Endothelial cell of umbilical vein (primary cell): ENCODE data around the gene ZNF441. TPM values are rescaled to one million over a fixed set of nuclear protein-coding genes. Genes with fewer than 3 reads are reported as not detected.

ENCODE experiments used
- BruUV-seq: library from RNA; stranded (reverse); fragments of 400-500 nt; replicated peaks from 2 replicates; lab custom pipeline; 2021; lab: Mats Ljungman, UMichigan
- CTCF ChIA-PET: fragments of 300-600, 350-600 bp; sonication (Branson Sonifier 250); formaldehyde crosslinking; loops from one replicate; lab custom pipeline; 2021; ENCODE audit warnings: antibody characterized with exemption, inconsistent platforms; lab: Charles Lee
- POLR2A ChIA-PET: fragments of 300-600, 350-600 bp; sonication (Branson Sonifier 250); formaldehyde crosslinking; loops from one replicate; lab custom pipeline; 2021; ENCODE audit warnings: antibody characterized with exemption, inconsistent platforms; lab: Charles Lee
- DNase-seq: peaks from one replicate; pipeline ENCODE4 v3.0.0-alpha.2; 2011; ENCODE audit warnings: low read depth, low spot score
- FAIRE-seq: peaks from 2 replicates; lab custom pipeline; 2011; peaks lifted over from hg19 to GRCh38; lab: Jason Lieb, UNC
- H2AFZ ChIP-seq: 2 replicates; pipeline ENCODE4 v1.6.0; 2012; ENCODE audit warnings: low read depth, low read length, control low read depth, inconsistent platforms
- H3K27ac ChIP-seq: 2 replicates; pipeline ENCODE4 v1.5.1; 2011; ENCODE audit warnings: low read depth, mild to moderate bottlenecking, control low read depth, low read length, moderate library complexity; ENCODE audit not compliant: insufficient read depth
- H3K27me3 ChIP-seq, 2 experiments: 2 replicates each; pipeline versions ENCODE4 v1.6.0 to v1.6.1; 2011; ENCODE audit warnings: low read length in 2 of 2, mixed read lengths in 1 of 2; ENCODE audit not compliant: control insufficient read depth in 2 of 2, insufficient read depth in 2 of 2
- H3K36me3 ChIP-seq, 2 experiments: 2 replicates in 1 of 2; 3 replicates in 1 of 2; pipeline ENCODE4 v1.5.1; 2011; ENCODE audit warnings: low read length in 2 of 2, mild to moderate bottlenecking in 1 of 2, moderate library complexity in 1 of 2; ENCODE audit not compliant: control insufficient read depth in 2 of 2, insufficient read depth in 2 of 2; ENCODE audit errors: extremely low read depth in 1 of 2
- H3K4me1 ChIP-seq: 3 replicates; pipeline ENCODE4 v1.5.1; 2011; ENCODE audit warnings: mild to moderate bottlenecking, low read length; ENCODE audit not compliant: control insufficient read depth, insufficient read depth; ENCODE audit errors: extremely low read depth
- H3K4me2 ChIP-seq: 2 replicates; pipeline ENCODE4 v1.6.1; 2011; ENCODE audit warnings: low read length, control low read depth, mixed read lengths; ENCODE audit not compliant: insufficient read depth
- H3K4me3 ChIP-seq, 3 experiments: fragments of 200-600 bp in 1 of 3; sonication (generic), shearing (Covaris generic) in 1 of 3; replicated peaks in 1 of 3; 2 replicates each; pipeline ENCODE4 v1.5.1; 2011 to 2016; ENCODE audit warnings: control low read depth in 3 of 3, low read length in 3 of 3, mild to moderate bottlenecking in 2 of 3, inconsistent platforms in 1 of 3, low read depth in 1 of 3, moderate library complexity in 1 of 3; ENCODE audit not compliant: insufficient read depth in 1 of 3
- H3K79me2 ChIP-seq: 2 replicates; pipeline ENCODE4 v1.6.0; 2012; ENCODE audit warnings: low read length, inconsistent platforms; ENCODE audit not compliant: control insufficient read depth, insufficient read depth
- H3K9ac ChIP-seq: replicated peaks from 2 replicates; pipeline ENCODE3; 2011; ENCODE audit warnings: low read length, control low read depth; ENCODE audit not compliant: insufficient read depth; ENCODE audit errors: extremely low read depth
- H3K9me1 ChIP-seq: replicated peaks from 3 replicates; pipeline ENCODE4 v1.6.0; 2011; ENCODE audit warnings: mild to moderate bottlenecking, low read length; ENCODE audit not compliant: control insufficient read depth, insufficient read depth; ENCODE audit errors: extremely low read depth
- H3K9me3 ChIP-seq: replicated peaks from 2 replicates; pipeline ENCODE4 v1.5.1; 2012; ENCODE audit warnings: low read length, inconsistent platforms; ENCODE audit not compliant: control insufficient read depth, insufficient read depth
- H4K20me1 ChIP-seq: replicated peaks from 2 replicates; pipeline ENCODE3; 2011; ENCODE audit warnings: mild to moderate bottlenecking, low read length; ENCODE audit not compliant: control insufficient read depth, insufficient read depth; ENCODE audit errors: extremely low read depth
- CTCF ChIP-seq, 2 donors: IDR thresholded peaks; 1 replicate in 1 of 2; 2 replicates in 1 of 2; pipeline ENCODE4 v1.5.1; 2011; ENCODE audit warnings: low read length in 2 of 2, mild to moderate bottlenecking in 2 of 2, moderate library complexity in 2 of 2, control low read depth in 1 of 2, inconsistent platforms in 1 of 2, low read depth in 1 of 2; ENCODE audit not compliant: insufficient read depth in 1 of 2; ENCODE audit errors: extremely low read depth in 1 of 2
- EZH2 ChIP-seq: IDR thresholded peaks from 2 replicates; pipeline ENCODE4 v1.6.1; 2012; ENCODE audit warnings: borderline replicate concordance, low read depth, mild to moderate bottlenecking, moderate library complexity, low read length, inconsistent platforms; ENCODE audit not compliant: severe bottlenecking
- FOS ChIP-seq: IDR thresholded peaks from 2 replicates; pipeline ENCODE4 v1.6.1; 2011; ENCODE audit warnings: mild to moderate bottlenecking, low read length, moderate library complexity, borderline replicate concordance; ENCODE audit not compliant: insufficient read depth
- GATA2 ChIP-seq: IDR thresholded peaks from 2 replicates; pipeline ENCODE4 v1.7.0; 2011; ENCODE audit warnings: low read depth, mild to moderate bottlenecking, moderate library complexity, mixed read lengths, low read length; ENCODE audit not compliant: insufficient read length, insufficient read depth
- JUN ChIP-seq: IDR thresholded peaks from 2 replicates; pipeline ENCODE4 v1.6.1; 2011; ENCODE audit warnings: borderline replicate concordance, low read depth; ENCODE audit not compliant: insufficient read length, insufficient read depth
- MAX ChIP-seq: IDR thresholded peaks from 2 replicates; pipeline ENCODE4 v1.6.1; 2011; ENCODE audit not compliant: insufficient read depth, insufficient read length
- MYC ChIP-seq: IDR thresholded peaks from one replicate; pipeline ENCODE4 v1.6.1; 2011; ENCODE audit warnings: mild to moderate bottlenecking, low read depth, low read length
- POLR2A ChIP-seq: IDR thresholded peaks from 2 replicates; pipeline ENCODE4 v1.6.1; 2012; ENCODE audit warnings: low read depth, mild to moderate bottlenecking, control low read depth, low read length
- POLR2AphosphoS5 ChIP-seq: IDR thresholded peaks from 2 replicates; pipeline ENCODE4 v1.6.1; 2012; ENCODE audit warnings: low read depth, mild to moderate bottlenecking, control low read depth, low read length, moderate library complexity; ENCODE audit not compliant: insufficient read depth
- dilution Hi-C: fragments of 300-500 bp; cut with MboI; formaldehyde crosslinking; loops from one replicate; pipeline ENCODE4 v1.15.0; 2019; ENCODE audit warnings: low sequenced_read_pairs; ENCODE audit not compliant: extremely low pct_ligation_motif_present
- intact Hi-C: fragments of 100-400 bp; cut with micrococcal nuclease; formaldehyde crosslinking; loops from one replicate; pipeline ENCODE4 v1.10.0; 2022
- polyA plus RNA-seq, 4 experiments: library from polyadenylated mRNA; depleted of rRNA in 3 of 4; stranded (reverse) in 3 of 4; unstranded in 1 of 4; fragments of >200 nt; gene quantifications; 2 replicates each; pipeline versions ENCODE4 v1.2.1 to v1.2.3, GENCODE V29; 2011 to 2012; ENCODE audit warnings: missing spikeins in 1 of 4
- total RNA-seq: library from RNA; stranded (reverse); gene quantifications from 2 replicates; pipeline ENCODE4 v1.2.3, GENCODE V29; 2021

The ZNF441 gene
- total and polyA plus RNA-seq, 2 donors (not counting 3 experiments of a cell fraction or from before 2014, with no cell fraction given): 1.9 to 4.5 TPM

- Histone ChIP-seq H3K9me3 (no peaks in the 10 kb centered on the region), H3K36me3 (no peaks in the 10 kb centered on the region), H3K4me3 (no peak overlapping the region), H2AFZ (no peak overlapping the region), H3K4me2 (no peak overlapping the region), H3K27me3 (no peaks in the 10 kb centered on the region), H3K4me1 (peaks cover 6% of the 10 kb centered on the region), H3K9me1 (no peaks in the 10 kb centered on the region), H3K79me2 (no peaks in the 10 kb centered on the region), H3K27ac (no peak overlapping the region), H4K20me1 (no peaks in the 10 kb centered on the region), H3K9ac (no peak overlapping the region)
- CTCF ChIA-PET: no interaction called here
- POLR2A ChIA-PET: no interaction called here
- intact Hi-C loops (no loop called here), dilution Hi-C loops (no loop called here)
- TF ChIP-seq FOS (no peak), POLR2AphosphoS5 (no peak), JUN (no peak), GATA2 (no peak), MAX (no peak), POLR2A (no peak), MYC (no peak), CTCF (IDR thresholded peaks at IDR 0.05; ENCODE audit: extremely low read depth in 1 of 2, insufficient read depth in 1 of 2, low read depth in 1 of 2, low read length in 2 of 2) (no peak), EZH2 (no peak)
- BruUV-seq: no TSS peak
- DNase-seq (no peak), FAIRE-seq (no peak)
Observed at GRCh38 chr19:11763117-11763516, 3.7 kb upstream of the ZNF441 start.
